ENCODE data around the gene CAPN7. TPM values are rescaled to one million over a fixed set of nuclear protein-coding genes. Genes with fewer than 3 reads are reported as not detected.

The CAPN7 gene
- total and polyA plus RNA-seq, 9 donors, result 20.7 to 70.4 (median 54.1) TPM

- no peaks in the 10 kb centered on the region for H3K27me3 ChIP-seq
- no peak overlapping the region for H3K4me3 ChIP-seq
- H3K36me3 ChIP-seq, result no peaks in the 10 kb centered on the region
- 88 to 94% (median 92%) methylated on average over 10 of the region's 10 CpGs for WGBS, 3 donors
- TF ChIP-seq CTCF (IDR thresholded peaks at IDR 0.05), result no peak
- no peak for TF ChIP-seq EP300 (IDR thresholded peaks at IDR 0.05)
- no peak for TF ChIP-seq POLR2A (IDR thresholded peaks at IDR 0.05)
- H3K4me1 ChIP-seq (ENCODE audit: insufficient read depth), result peaks cover 26% of the 10 kb centered on the region
- H3K9me3 ChIP-seq, result no peaks in the 10 kb centered on the region
- DNase-seq, result no peak
- intact Hi-C loops (cut with DNase I), result loop anchor here in 1 of 4 donors (5.0 kb wide), 1 partner anchor 34 kb away; no protein-coding TSS in a partner anchor
- H3K27ac ChIP-seq, result no peak overlapping the region
Measured at GRCh38 chr3:15288331-15289035, 82.4 kb downstream of the CAPN7 start.

- WGBS, 3 donors, result 75 to 87% (median 78%) methylated on average over 1 of the region's 1 CpG
- Histone ChIP-seq H3K36me3 (no peaks in the 10 kb centered on the region), H3K9me3 (no peaks in the 10 kb centered on the region), H3K27ac (no peak overlapping the region), H3K27me3 (no peaks in the 10 kb centered on the region), H3K4me3 (no peak overlapping the region), H3K4me1 (ENCODE audit: insufficient read depth) (peaks cover 24% of the 10 kb centered on the region)
- intact Hi-C loops (cut with DNase I), result loop anchor here in 2 of 4 donors (5.0 kb wide), 2 partner anchors 33 to 38 kb away; no protein-coding TSS in a partner anchor
- no peak for DNase-seq
- TF ChIP-seq CTCF (IDR thresholded peaks at IDR 0.05), result no peak
- no peak for TF ChIP-seq POLR2A (IDR thresholded peaks at IDR 0.05)
- TF ChIP-seq EP300 (IDR thresholded peaks at IDR 0.05), result no peak
Measured at GRCh38 chr3:15289661-15290060, 83.6 kb downstream of the CAPN7 start.

GRCh38 chr3:15290736-15291135 is 84.7 kb downstream of the CAPN7 start:
- H3K36me3 ChIP-seq, result no peaks in the 10 kb centered on the region
- no peak for DNase-seq
- intact Hi-C loops (cut with DNase I), result loop anchor here in 1 of 4 donors (5.0 kb wide), 1 partner anchor 37 kb away; no protein-coding TSS in a partner anchor
- H3K4me1 ChIP-seq (ENCODE audit: insufficient read depth), result peaks cover 22% of the 10 kb centered on the region
- 74 to 83% (median 78%) methylated on average over 3 of the region's 3 CpGs for WGBS, 3 donors
- no peak overlapping the region for H3K4me3 ChIP-seq
- no peaks in the 10 kb centered on the region for H3K9me3 ChIP-seq
- TF ChIP-seq POLR2A (IDR thresholded peaks at IDR 0.05), result no peak
- no peak for TF ChIP-seq CTCF (IDR thresholded peaks at IDR 0.05)
- TF ChIP-seq EP300 (IDR thresholded peaks at IDR 0.05), result no peak
- H3K27ac ChIP-seq, result peak overlapping the region; percentile 0 to 34
- no peaks in the 10 kb centered on the region for H3K27me3 ChIP-seq

- WGBS, 3 donors, result 31 to 43% (median 42%) methylated on average over 6 of the region's 6 CpGs
- H3K27ac ChIP-seq, result peak overlapping the region; percentile 34 to 69
- H3K4me3 ChIP-seq, result no peak overlapping the region
- no peaks in the 10 kb centered on the region for H3K27me3 ChIP-seq
- peaks cover 22% of the 10 kb centered on the region for H3K4me1 ChIP-seq (ENCODE audit: insufficient read depth)
- no peaks in the 10 kb centered on the region for H3K36me3 ChIP-seq
- no peak for DNase-seq
- intact Hi-C loops (cut with DNase I), result loop anchor here in 1 of 4 donors (5.0 kb wide), 1 partner anchor 35 kb away; no protein-coding TSS in a partner anchor
- no peak for TF ChIP-seq CTCF (IDR thresholded peaks at IDR 0.05)
- H3K9me3 ChIP-seq, result no peaks in the 10 kb centered on the region
Measured at GRCh38 chr3:15291589-15292541, 85.8 kb downstream of the CAPN7 start.

Measured in ovary (tissue), 9 donors.